KOPT-K1 (cell line): ENCODE data around the gene ARHGAP27.

Experiments
- H3K27ac ChIP-seq: fragments of 200-600 bp; sonication (generic); 2 replicates; pipeline ENCODE4 v1.5.1; 2016; ENCODE audit warnings: antibody characterized with exemption, mild to moderate bottlenecking, low read depth, low read length; ENCODE audit not compliant: poor library complexity, severe bottlenecking
- H3K36me3 ChIP-seq: fragments of 200-600 bp; sonication (generic); 2 replicates; pipeline ENCODE4 v1.5.1; 2017; ENCODE audit warnings: antibody characterized with exemption, mild to moderate bottlenecking, low read length, moderate library complexity; ENCODE audit not compliant: insufficient read depth
- H3K9me3 ChIP-seq: fragments of 200-600 bp; sonication (generic); 2 replicates; pipeline ENCODE4 v1.5.1; 2017; ENCODE audit warnings: antibody characterized with exemption, low read length, mild to moderate bottlenecking; ENCODE audit not compliant: insufficient read depth, poor library complexity, severe bottlenecking

Gene ARHGAP27

GRCh38 chr17:45440161-45440778, 7.6 kb upstream of the ARHGAP27 start:
- no peaks in the 10 kb centered on the region for H3K9me3 ChIP-seq
- H3K27ac ChIP-seq: peak overlapping the region; percentile 88
- peaks cover 77% of the 10 kb centered on the region for H3K36me3 ChIP-seq

- Histone ChIP-seq H3K27ac (no peak overlapping the region), H3K9me3 (no peaks in the 10 kb centered on the region), H3K36me3 (peaks cover 75% of the 10 kb centered on the region)
Observed at GRCh38 chr17:45438931-45439610, 6.4 kb upstream of the ARHGAP27 start.

GRCh38 chr17:45437465-45438283, 5.0 kb upstream of the ARHGAP27 start:
- H3K27ac ChIP-seq: peak overlapping the region; percentile 8
- no peaks in the 10 kb centered on the region for H3K9me3 ChIP-seq
- H3K36me3 ChIP-seq: peaks cover 67% of the 10 kb centered on the region

GRCh38 chr17:45436625-45437464, 4.2 kb upstream of the ARHGAP27 start:
- peaks cover 62% of the 10 kb centered on the region for H3K36me3 ChIP-seq
- peak overlapping the region; percentile 2 for H3K27ac ChIP-seq
- H3K9me3 ChIP-seq: no peaks in the 10 kb centered on the region

GRCh38 chr17:45436161-45436560, 3.5 kb upstream of the ARHGAP27 start:
- Histone ChIP-seq H3K36me3 (peaks cover 56% of the 10 kb centered on the region), H3K27ac (no peak overlapping the region), H3K9me3 (no peaks in the 10 kb centered on the region)

GRCh38 chr17:45435481-45435880, 2.8 kb upstream of the ARHGAP27 start:
- Histone ChIP-seq H3K27ac (no peak overlapping the region), H3K9me3 (no peaks in the 10 kb centered on the region), H3K36me3 (peaks cover 56% of the 10 kb centered on the region)

GRCh38 chr17:45433159-45433535, 477 bp upstream of the ARHGAP27 start:
- Histone ChIP-seq H3K27ac (peak overlapping the region; percentile 74), H3K36me3 (peaks cover 37% of the 10 kb centered on the region), H3K9me3 (no peaks in the 10 kb centered on the region)

GRCh38 chr17:45431531-45432404, 902 bp downstream of the ARHGAP27 start:
- Histone ChIP-seq H3K9me3 (no peaks in the 10 kb centered on the region), H3K27ac (peak overlapping the region; percentile 74), H3K36me3 (peaks cover 32% of the 10 kb centered on the region)

- peaks cover 26% of the 10 kb centered on the region for H3K36me3 ChIP-seq
- no peaks in the 10 kb centered on the region for H3K9me3 ChIP-seq
- peak overlapping the region; percentile 53 for H3K27ac ChIP-seq
Observed at GRCh38 chr17:45430738-45431530, 1.7 kb downstream of the ARHGAP27 start.

GRCh38 chr17:45430006-45430737, 2.5 kb downstream of the ARHGAP27 start:
- no peaks in the 10 kb centered on the region for H3K9me3 ChIP-seq
- peaks cover 18% of the 10 kb centered on the region for H3K36me3 ChIP-seq
- H3K27ac ChIP-seq: no peak overlapping the region

GRCh38 chr17:45429339-45430005, 3.2 kb downstream of the ARHGAP27 start:
- no peak overlapping the region for H3K27ac ChIP-seq
- peaks cover 11% of the 10 kb centered on the region for H3K36me3 ChIP-seq
- H3K9me3 ChIP-seq: no peaks in the 10 kb centered on the region

- H3K27ac ChIP-seq: no peak overlapping the region
- H3K36me3 ChIP-seq: peaks cover 9% of the 10 kb centered on the region
Observed at GRCh38 chr17:45428931-45429338, 3.7 kb downstream of the ARHGAP27 start.

More at GRCh38 chr17:45428931-45429338, 3.7 kb downstream of the ARHGAP27 start:
- no peaks in the 10 kb centered on the region for H3K9me3 ChIP-seq
